ENCODE data around the gene ITGB5.

DNA sequence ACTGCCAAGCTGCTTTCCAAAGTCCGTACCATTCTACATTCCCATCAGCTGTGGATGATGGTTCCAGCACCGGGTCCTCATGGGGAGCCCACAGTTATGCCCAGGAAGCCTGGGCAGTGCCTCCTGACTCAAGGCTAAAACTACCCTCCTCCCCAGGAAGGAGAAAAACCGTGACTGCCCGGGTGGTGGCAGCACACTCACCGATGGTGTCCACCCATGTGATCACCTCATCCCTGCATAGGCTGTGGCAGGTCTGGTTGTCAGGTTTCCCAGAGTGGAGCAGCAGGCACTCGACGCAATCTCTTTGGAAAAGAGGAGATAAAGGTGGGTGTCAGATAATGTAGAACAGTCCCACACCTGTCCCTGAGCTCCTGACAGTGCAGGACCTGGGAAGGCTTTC is 118.4 kb downstream of the ITGB5 start:
- TF ChIP-seq ARNTL (CRISPR knock-in tag; IDR thresholded peaks at IDR 0.05; ENCODE audit: borderline replicate concordance, low read depth) (no peak), ZNF565 (CRISPR knock-in tag; conservative IDR thresholded peaks at IDR 0.05; ENCODE audit: low read depth) (no peak), ZFP3 (CRISPR knock-in tag; IDR thresholded peaks at IDR 0.05) (no peak), PPARA (CRISPR knock-in tag; IDR thresholded peaks at IDR 0.05; ENCODE audit: borderline replicate concordance) (no peak), ZNF70 (CRISPR knock-in tag; IDR thresholded peaks at IDR 0.05) (no peak), CSDC2 (CRISPR knock-in tag; IDR thresholded peaks at IDR 0.05) (no peak), TOX (CRISPR knock-in tag; IDR thresholded peaks at IDR 0.05; ENCODE audit: borderline replicate concordance) (no peak), GLIS3 (CRISPR knock-in tag; IDR thresholded peaks at IDR 0.05) (no peak)
- TF ChIP-seq, protein P1, sequence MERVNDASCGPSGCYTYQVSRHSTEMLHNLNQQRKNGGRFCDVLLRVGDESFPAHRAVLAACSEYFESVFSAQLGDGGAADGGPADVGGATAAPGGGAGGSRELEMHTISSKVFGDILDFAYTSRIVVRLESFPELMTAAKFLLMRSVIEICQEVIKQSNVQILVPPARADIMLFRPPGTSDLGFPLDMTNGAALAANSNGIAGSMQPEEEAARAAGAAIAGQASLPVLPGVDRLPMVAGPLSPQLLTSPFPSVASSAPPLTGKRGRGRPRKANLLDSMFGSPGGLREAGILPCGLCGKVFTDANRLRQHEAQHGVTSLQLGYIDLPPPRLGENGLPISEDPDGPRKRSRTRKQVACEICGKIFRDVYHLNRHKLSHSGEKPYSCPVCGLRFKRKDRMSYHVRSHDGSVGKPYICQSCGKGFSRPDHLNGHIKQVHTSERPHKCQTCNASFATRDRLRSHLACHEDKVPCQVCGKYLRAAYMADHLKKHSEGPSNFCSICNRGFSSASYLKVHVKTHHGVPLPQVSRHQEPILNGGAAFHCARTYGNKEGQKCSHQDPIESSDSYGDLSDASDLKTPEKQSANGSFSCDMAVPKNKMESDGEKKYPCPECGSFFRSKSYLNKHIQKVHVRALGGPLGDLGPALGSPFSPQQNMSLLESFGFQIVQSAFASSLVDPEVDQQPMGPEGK (CRISPR knock-in tag; IDR thresholded peaks at IDR 0.05; ENCODE audit: borderline replicate concordance), result no peak

Data from SK-N-SH treated with all-trans-retinoic acid at 6 μM for 48 hours (cell line).